GM23338 (cell line): ENCODE results near the gene TMEM63A. TPM values are rescaled to one million over a fixed set of nuclear protein-coding genes. Genes with fewer than 3 reads are reported as not detected.
"Not testable (repeated sequence)": the region's sequence is repeated elsewhere in the genome, so short reads cannot be mapped to it uniquely, and the experiment has no call there.

Experiments
- ATAC-seq: fragments of 200-7000 bp; cut with Tn5 transposase; 3 replicates; pipeline ENCODE4 v1.9.1; 2020
- DNase-seq: peaks from one replicate; pipeline ENCODE4 v3.0.0-alpha.2; 2015; ENCODE audit warnings: low spot score
- H2AFZ ChIP-seq: fragments of 200-600 bp; sonication (generic); 2 replicates; pipeline ENCODE4 v1.8.0; 2016; ENCODE audit warnings: antibody characterized with exemption, mild to moderate bottlenecking, moderate library complexity
- H3F3A ChIP-seq: fragments of 200-600 bp; sonication (generic); replicated peaks from 2 replicates; pipeline ENCODE4 v1.8.0; 2017; ENCODE audit warnings: antibody characterized with exemption, mixed run types, low read depth
- H3K27ac ChIP-seq: fragments of 200-600 bp; sonication (generic); 2 replicates; pipeline ENCODE4 v1.6.1; 2016; ENCODE audit warnings: low read depth
- H3K27me3 ChIP-seq: fragments of 200-600 bp; sonication (generic); 2 replicates; pipeline ENCODE4 v1.8.0; 2016; ENCODE audit warnings: mild to moderate bottlenecking, mixed run types, moderate library complexity; ENCODE audit not compliant: insufficient read depth
- H3K36me3 ChIP-seq: fragments of 200-600 bp; sonication (generic); 2 replicates; pipeline ENCODE4 v1.8.0; 2016; ENCODE audit warnings: mild to moderate bottlenecking; ENCODE audit not compliant: insufficient read depth
- H3K4me1 ChIP-seq: fragments of 200-600 bp; sonication (generic); 2 replicates; pipeline ENCODE4 v1.8.0; 2016; ENCODE audit warnings: mild to moderate bottlenecking, moderate library complexity; ENCODE audit not compliant: insufficient read depth
- H3K4me2 ChIP-seq: fragments of 200-600 bp; sonication (generic); 2 replicates; pipeline ENCODE4 v1.7.1; 2017; ENCODE audit warnings: mixed run types
- H3K4me3 ChIP-seq: fragments of 200-600 bp; sonication (generic); 2 replicates; pipeline ENCODE4 v1.6.1; 2016; ENCODE audit warnings: mixed run types
- H3K79me2 ChIP-seq: fragments of 200-600 bp; sonication (generic); replicated peaks from 2 replicates; pipeline ENCODE4 v1.8.0; 2017; ENCODE audit warnings: mild to moderate bottlenecking; ENCODE audit not compliant: insufficient read depth
- H3K9me2 ChIP-seq: fragments of 200-600 bp; sonication (generic); 2 replicates; pipeline ENCODE4 v1.8.0; 2017; ENCODE audit not compliant: insufficient read depth
- H4K20me1 ChIP-seq: fragments of 200-600 bp; sonication (generic); replicated peaks from 2 replicates; pipeline ENCODE4 v1.8.0; 2017; ENCODE audit warnings: mild to moderate bottlenecking; ENCODE audit not compliant: insufficient read depth
- H3K27ac Mint-ChIP-seq: 2 replicates; pipeline ENCODE4 v1.8.0; 2020; ENCODE audit warnings: inconsistent platforms, mild to moderate bottlenecking, moderate library complexity, mixed read lengths
- H3K27me3 Mint-ChIP-seq: 3 replicates; pipeline ENCODE4 v1.8.0; 2022; ENCODE audit warnings: low read depth, mild to moderate bottlenecking, moderate library complexity, mixed read lengths, inconsistent platforms; ENCODE audit not compliant: insufficient read depth, poor library complexity
- H3K36me3 Mint-ChIP-seq: 3 replicates; pipeline ENCODE4 v1.8.0; 2021; ENCODE audit warnings: low read depth, mild to moderate bottlenecking, inconsistent platforms, moderate library complexity, mixed read lengths
- H3K4me1 Mint-ChIP-seq: 3 replicates; pipeline ENCODE4 v1.8.0; 2020; ENCODE audit warnings: mild to moderate bottlenecking, inconsistent platforms, mixed read lengths
- H3K4me3 Mint-ChIP-seq: 3 replicates; pipeline ENCODE4 v1.8.0; 2021; ENCODE audit warnings: moderate library complexity, mild to moderate bottlenecking, inconsistent platforms, mixed read lengths
- H3K9me3 Mint-ChIP-seq: 3 replicates; pipeline ENCODE4 v1.8.0; 2020; ENCODE audit warnings: moderate library complexity, mild to moderate bottlenecking, inconsistent platforms, mixed read lengths
- CTCF ChIP-seq, 2 experiments: fragments of 200-600 bp in 1 of 2; sonication (generic) in 1 of 2; conservative IDR thresholded peaks; 2 replicates each; pipeline versions ENCODE4 v1.5.1 to v1.6.1; 2016 to 2017; ENCODE audit warnings: antibody characterized with exemption in 2 of 2, low read depth in 2 of 2, mild to moderate bottlenecking in 2 of 2, moderate library complexity in 1 of 2
- STAT1 ChIP-seq: IDR thresholded peaks from one replicate; pipeline ENCODE4 v1.6.1; 2016; ENCODE audit warnings: antibody characterized with exemption; ENCODE audit not compliant: unreplicated experiment
- microRNA-seq: library from miRNA; unstranded; fragments of <30 nt; microRNA quantifications from one replicate; pipeline ENCODE4, GENCODE V29; 2017
- polyA plus RNA-seq: library from polyadenylated mRNA; unstranded; fragments of >200 nt; fragmentation: Nextera tagmentation; extraction: Ambion mirVana; gene quantifications from 2 replicates; pipeline ENCODE4 v1.2.1, GENCODE V29; 2016
- total RNA-seq: library from RNA; depleted of rRNA; stranded (reverse); fragments of >200 nt; shearing (Covaris generic); gene quantifications from 2 replicates; pipeline ENCODE4 v1.2.3, GENCODE V29; 2014; rRNA removed

Gene TMEM63A
- total and polyA plus RNA-seq, 2 experiments from 2014 or later, result 31.7 to 76.9 TPM

GRCh38 chr1:225806249-225806648 lies 75.9 kb downstream of the TMEM63A start:
- Mint-ChIP-seq H3K27ac (no peak overlapping the region), H3K36me3 (no peaks in the 10 kb centered on the region; the same call in 2 of the 3 replicates), H3K4me1 (peaks cover 7% of the 10 kb centered on the region), H3K9me3 (no peaks in the 10 kb centered on the region), H3K4me3 (no peak overlapping the region), H3K27me3 (peaks cover 8% of the 10 kb centered on the region)
- no peaks in the 10 kb centered on the region for H3K27me3 ChIP-seq
- no peak for DNase-seq
- no peak overlapping the region for H3K27ac ChIP-seq
- H3K4me1 ChIP-seq, result peaks cover 8% of the 10 kb centered on the region
- TF ChIP-seq CTCF (conservative IDR thresholded peaks at IDR 0.05; ENCODE audit: low read depth in 2 of 2), result no peak
- no peak for TF ChIP-seq STAT1
- H2AFZ ChIP-seq, result no peak overlapping the region
- no peak overlapping the region for H3K4me2 ChIP-seq
- H3K4me3 ChIP-seq, result no peak overlapping the region
- H4K20me1 ChIP-seq, result 0 out of 2 replicates have a peak, but pooled peaks cover 3% of the 10 kb centered on the region
- 0 out of 2 replicates have a peak, but pooled peaks cover 1% of the 10 kb centered on the region for H3K79me2 ChIP-seq
- peaks cover 14% of the 10 kb centered on the region; the same call in 1 of the 2 replicates for H3F3A ChIP-seq
- H3K36me3 ChIP-seq, result no peaks in the 10 kb centered on the region
- ATAC-seq, result no peak
- H3K9me2 ChIP-seq, result no peaks in the 10 kb centered on the region

GRCh38 chr1:225801146-225801545 lies 81.0 kb downstream of the TMEM63A start:
- not testable (repeated sequence) for H3K4me3 ChIP-seq, H3K27ac Mint-ChIP-seq, ATAC-seq, H3K27ac ChIP-seq, H3K4me1 Mint-ChIP-seq, H3K27me3 ChIP-seq, H4K20me1 ChIP-seq, H2AFZ ChIP-seq, H3K4me1 ChIP-seq, H3K9me3 Mint-ChIP-seq, H3K4me3 Mint-ChIP-seq, DNase-seq, H3K36me3 ChIP-seq, H3K9me2 ChIP-seq, H3F3A ChIP-seq, H3K79me2 ChIP-seq, H3K4me2 ChIP-seq
- peaks cover 23% of the 10 kb centered on the region; the same call in 2 of the 3 replicates for H3K36me3 Mint-ChIP-seq
- H3K27me3 Mint-ChIP-seq, result peaks cover 11% of the 10 kb centered on the region

GRCh38 chr1:225796097-225796496 lies 86.1 kb downstream of the TMEM63A start:
- not testable (repeated sequence) for H3K4me3 ChIP-seq, H3K4me1 Mint-ChIP-seq, ATAC-seq, H2AFZ ChIP-seq, H3K27ac Mint-ChIP-seq, DNase-seq, H3K27ac ChIP-seq, H3K4me3 Mint-ChIP-seq, H3K4me2 ChIP-seq, H3F3A ChIP-seq, H3K9me2 ChIP-seq, H3K79me2 ChIP-seq, H3K4me1 ChIP-seq, H4K20me1 ChIP-seq, H3K27me3 ChIP-seq
- peaks cover 18% of the 10 kb centered on the region; the same call in 1 of the 2 replicates for H3K36me3 ChIP-seq
- H3K36me3 Mint-ChIP-seq, result peaks cover 73% of the 10 kb centered on the region
- peaks cover 11% of the 10 kb centered on the region for H3K27me3 Mint-ChIP-seq
- peaks cover 44% of the 10 kb centered on the region for H3K9me3 Mint-ChIP-seq

Small RNA genes lying within 50 kb of the gene (microRNA-seq; reads per million reads assigned to microRNA genes)
- not detected for gene MIR6741

Other genes starting within 250 kb of the TMEM63A start
- gene ENAH, start 229.3 kb downstream of the TMEM63A start, total RNA-seq, result 184 and 196 TPM in 2 replicates
- gene ENAH, start 229.3 kb downstream of the TMEM63A start, polyA plus RNA-seq, result 99.3 and 109 TPM in 2 replicates
- 640 and 749 TPM in 2 replicates for gene SRP9, start 104.6 kb downstream of the TMEM63A start, total RNA-seq
- gene SRP9, start 104.6 kb downstream of the TMEM63A start, polyA plus RNA-seq, result 590 and 728 TPM in 2 replicates
- gene EPHX1, start 72.3 kb downstream of the TMEM63A start, total RNA-seq, result 46.5 and 47.0 TPM in 2 replicates
- 15.3 and 17.3 TPM in 2 replicates for gene EPHX1, start 72.3 kb downstream of the TMEM63A start, polyA plus RNA-seq
- gene LEFTY1, start 6.8 kb upstream of the TMEM63A start, total RNA-seq, result 65.4 and 67.1 TPM in 2 replicates
- 25.7 and 27.5 TPM in 2 replicates for gene LEFTY1, start 6.8 kb upstream of the TMEM63A start, polyA plus RNA-seq
- gene PYCR2, start 41.9 kb upstream of the TMEM63A start, total RNA-seq, result 96.7 and 109 TPM in 2 replicates
- gene PYCR2, start 41.9 kb upstream of the TMEM63A start, polyA plus RNA-seq, result 89.1 and 95.1 TPM in 2 replicates
- gene LEFTY2, start 58.8 kb upstream of the TMEM63A start, total RNA-seq, result 12.4 and 16.9 TPM in 2 replicates
- gene LEFTY2, start 58.8 kb upstream of the TMEM63A start, polyA plus RNA-seq, result 8.3 and 10.2 TPM in 2 replicates
- 25.6 and 26.9 TPM in 2 replicates for gene SDE2, start 117.0 kb upstream of the TMEM63A start, total RNA-seq
- 10.6 and 11.3 TPM in 2 replicates for gene SDE2, start 117.0 kb upstream of the TMEM63A start, polyA plus RNA-seq
- 913 and 938 TPM in 2 replicates for gene H3-3A, start 180.3 kb upstream of the TMEM63A start, total RNA-seq
- 2,407 and 2,643 TPM in 2 replicates for gene H3-3A, start 180.3 kb upstream of the TMEM63A start, polyA plus RNA-seq